SU-DHL-6 (cell line): ENCODE measurements around the gene GNRHR.
"Not testable (repeated sequence)": the region's sequence is repeated elsewhere in the genome, so short reads cannot be mapped to it uniquely, and the experiment has no call there.

Experiments
- H2AFZ ChIP-seq: fragments of 200-600 bp; sonication (generic); 2 replicates; pipeline ENCODE4 v1.6.1; 2014; ENCODE audit warnings: low read depth, mild to moderate bottlenecking, moderate library complexity, mixed read lengths, antibody characterized with exemption, low read length; ENCODE audit not compliant: severe bottlenecking
- H3F3A ChIP-seq: fragments of 200-600 bp; shearing (Covaris generic); 2 replicates; pipeline ENCODE4 v1.6.0; 2016; ENCODE audit warnings: antibody characterized with exemption, mild to moderate bottlenecking; ENCODE audit not compliant: insufficient read depth
- H3K27ac ChIP-seq: fragments of 200-600 bp; sonication (generic); 2 replicates; pipeline ENCODE4 v1.5.1; 2016; ENCODE audit warnings: low read depth, mild to moderate bottlenecking, low read length, moderate library complexity, mixed read lengths
- H3K27me3 ChIP-seq: fragments of 200-600 bp; sonication (generic), shearing (Covaris generic); 2 replicates; pipeline ENCODE4 v1.6.0; 2014; ENCODE audit warnings: mild to moderate bottlenecking, low read length
- H3K36me3 ChIP-seq: fragments of 200-600 bp; sonication (generic); 2 replicates; pipeline ENCODE4 v1.6.1; 2014; ENCODE audit warnings: mild to moderate bottlenecking, low read length, mixed read lengths
- H3K4me2 ChIP-seq: fragments of 300-600, 200-600 bp; shearing (Covaris generic), sonication (generic); 2 replicates; pipeline ENCODE4 v1.6.0; 2014; ENCODE audit warnings: low read length, low read depth, mild to moderate bottlenecking; ENCODE audit not compliant: poor library complexity, severe bottlenecking
- H3K4me3 ChIP-seq: fragments of 200-600 bp; sonication (generic); 2 replicates; pipeline ENCODE4 v1.5.1; 2014; ENCODE audit warnings: antibody characterized with exemption, low read length, mild to moderate bottlenecking, mixed read lengths; ENCODE audit not compliant: insufficient read depth, poor library complexity, severe bottlenecking
- H3K79me2 ChIP-seq: fragments of 200-600 bp; sonication (generic); 2 replicates; pipeline ENCODE4 v1.6.1; 2014; ENCODE audit warnings: mild to moderate bottlenecking, low read length, moderate library complexity; ENCODE audit not compliant: insufficient read depth
- H3K9ac ChIP-seq: fragments of 200-600 bp; sonication (generic); 2 replicates; pipeline ENCODE4 v1.7.0; 2014; ENCODE audit warnings: mild to moderate bottlenecking, low read length
- H3K9me2 ChIP-seq: fragments of 200-600 bp; sonication (generic); replicated peaks from 2 replicates; pipeline ENCODE4 v1.6.1; 2014; ENCODE audit warnings: low read length; ENCODE audit not compliant: insufficient read depth
- H3K9me3 ChIP-seq: fragments of 200-600 bp; sonication (generic); 2 replicates; pipeline ENCODE4 v1.6.1; 2014; ENCODE audit warnings: low read length, mixed read lengths; ENCODE audit not compliant: insufficient read depth
- H4K20me1 ChIP-seq: fragments of 200-600 bp; sonication (generic); 2 replicates; pipeline ENCODE4 v1.6.1; 2014; ENCODE audit warnings: low read depth, mild to moderate bottlenecking, antibody characterized with exemption, low read length, moderate library complexity, mixed read lengths
- CTCF ChIP-seq: fragments of 200-600 bp; sonication (generic); IDR thresholded peaks from one replicate; pipeline ENCODE4 v1.5.1; 2017; ENCODE audit warnings: antibody characterized with exemption, mild to moderate bottlenecking, low read length, moderate library complexity; ENCODE audit not compliant: insufficient read depth, poor library complexity, severe bottlenecking
- EZH2phosphoT487 ChIP-seq: fragments of 200-600 bp; sonication (generic), shearing (Covaris generic); conservative IDR thresholded peaks from 2 replicates; pipeline ENCODE4 v1.6.1; 2018; ENCODE audit warnings: mild to moderate bottlenecking, antibody characterized with exemption, low read length, moderate library complexity, mixed read lengths

GNRHR gene

GRCh38 chr4:67713529-67714247 lies 40.5 kb downstream of the GNRHR start:
- no peak overlapping the region for H3K27ac ChIP-seq
- H3K4me2 ChIP-seq, result no peak overlapping the region
- no peak overlapping the region for H3K9ac ChIP-seq

GRCh38 chr4:67712650-67713528 lies 41.3 kb downstream of the GNRHR start:
- H3K4me2 ChIP-seq, result no peak overlapping the region
- H3K27me3 ChIP-seq, result no peaks in the 10 kb centered on the region
- H3F3A ChIP-seq, result no peaks in the 10 kb centered on the region
- 0 out of 2 replicates have a peak, but pooled peaks cover 17% of the 10 kb centered on the region for H3K79me2 ChIP-seq
- no peak overlapping the region for H3K4me3 ChIP-seq
- H3K27ac ChIP-seq, result no peak overlapping the region
- H3K9me2 ChIP-seq, result no peaks in the 10 kb centered on the region
- no peak overlapping the region for H2AFZ ChIP-seq
- no peak overlapping the region for H3K9ac ChIP-seq
- TF ChIP-seq CTCF (no peak), EZH2phosphoT487 (no peak)
- H3K9me3 ChIP-seq, result no peaks in the 10 kb centered on the region
- H3K36me3 ChIP-seq, result no peaks in the 10 kb centered on the region
- H4K20me1 ChIP-seq, result no peaks in the 10 kb centered on the region

More at GRCh38 chr4:67713529-67714247, 40.5 kb downstream of the GNRHR start:
- H2AFZ ChIP-seq, result no peak overlapping the region
- TF ChIP-seq CTCF (no peak), EZH2phosphoT487 (no peak)
- H3K4me3 ChIP-seq, result no peak overlapping the region
- H3K36me3 ChIP-seq, result no peaks in the 10 kb centered on the region
- no peaks in the 10 kb centered on the region for H3F3A ChIP-seq
- H3K9me2 ChIP-seq, result no peaks in the 10 kb centered on the region
- no peaks in the 10 kb centered on the region for H3K27me3 ChIP-seq
- 0 out of 2 replicates have a peak, but pooled peaks cover 9% of the 10 kb centered on the region for H3K79me2 ChIP-seq
- H4K20me1 ChIP-seq, result no peaks in the 10 kb centered on the region
- no peaks in the 10 kb centered on the region for H3K9me3 ChIP-seq

- H2AFZ ChIP-seq, result no peak overlapping the region
- no peak overlapping the region for H3K27ac ChIP-seq
- no peak overlapping the region for H3K4me3 ChIP-seq
- no peaks in the 10 kb centered on the region for H3K27me3 ChIP-seq
- H3F3A ChIP-seq, result no peaks in the 10 kb centered on the region
- no peak overlapping the region for H3K9ac ChIP-seq
- peaks cover 21% of the 10 kb centered on the region; the same call in 1 of the 2 replicates for H3K79me2 ChIP-seq
- no peak overlapping the region for H3K4me2 ChIP-seq
- no peaks in the 10 kb centered on the region for H4K20me1 ChIP-seq
- H3K9me3 ChIP-seq, result no peaks in the 10 kb centered on the region
- H3K36me3 ChIP-seq, result 0 out of 2 replicates have a peak, but pooled peaks cover 2% of the 10 kb centered on the region
- no peaks in the 10 kb centered on the region for H3K9me2 ChIP-seq
- TF ChIP-seq CTCF (no peak), EZH2phosphoT487 (no peak)
Observed at GRCh38 chr4:67712000-67712625, 42.1 kb downstream of the GNRHR start.

GRCh38 chr4:67706682-67707081 lies 47.5 kb downstream of the GNRHR start:
- H3K9me3 ChIP-seq, H3F3A ChIP-seq, H3K9ac ChIP-seq, H3K4me3 ChIP-seq, H3K27ac ChIP-seq, H3K36me3 ChIP-seq, H2AFZ ChIP-seq, H3K27me3 ChIP-seq, H3K4me2 ChIP-seq, H4K20me1 ChIP-seq, H3K9me2 ChIP-seq: not testable (repeated sequence)
- H3K79me2 ChIP-seq, result peaks cover 49% of the 10 kb centered on the region; the same call in 1 of the 2 replicates
